GM12878 (cell line): ENCODE results near the gene ATP6V1G3. TPM values are rescaled to one million over a fixed set of nuclear protein-coding genes. Genes with fewer than 3 reads are reported as not detected.

Experiments
- ATAC-seq: fragments of 200-7000 bp; cut with Tn5 transposase; 3 replicates; pipeline ENCODE4 v1.9.1; 2020; ENCODE audit warnings: mild to moderate bottlenecking, moderate library complexity
- BruUV-seq: library from RNA; stranded (reverse); fragments of 400-500 nt; replicated peaks from 2 replicates; lab custom pipeline; 2021; lab: Mats Ljungman, UMichigan
- CTCF ChIA-PET: fragments of 300-600 bp; sonication (Branson Sonifier 250); formaldehyde crosslinking; extraction: SDS; loops from one replicate; lab custom pipeline; 2021; ENCODE audit warnings: inconsistent platforms; lab: Yijun Ruan, JAX
- POLR2A ChIA-PET: fragments of 350-600 bp; formaldehyde crosslinking; extraction: SDS; loops from one replicate; lab custom pipeline; 2021; ENCODE audit warnings: inconsistent platforms; lab: Charles Lee
- RAD21 ChIA-PET: fragments of 300-600 bp; sonication (Branson Sonifier 250); formaldehyde crosslinking; loops from one replicate; lab custom pipeline; 2023; ENCODE audit warnings: antibody characterized with exemption; ENCODE audit not compliant: unreplicated experiment; lab: Charles Lee
- SMC1A ChIA-PET: fragments of 300-600 bp; sonication (Branson Sonifier 250); formaldehyde crosslinking; loops from one replicate; lab custom pipeline; 2023; ENCODE audit not compliant: unreplicated experiment, uncharacterized antibody; lab: Charles Lee
- DNase-seq: peaks from one replicate; pipeline ENCODE4 v3.0.0-alpha.2; 2011; ENCODE audit warnings: low read depth, low spot score
- FAIRE-seq: peaks from 3 replicates; lab custom pipeline; 2011; peaks lifted over from hg19 to GRCh38; lab: Jason Lieb, UNC
- H2AFZ ChIP-seq: 2 replicates; pipeline ENCODE4 v1.6.0; 2011; ENCODE audit warnings: low read depth, low read length, control low read depth; ENCODE audit not compliant: control insufficient read depth
- H3K27ac ChIP-seq: 2 replicates; pipeline ENCODE4 v1.5.1; 2011; ENCODE audit warnings: control low read depth; ENCODE audit not compliant: control insufficient read depth, insufficient read depth
- H3K27me3 ChIP-seq, 2 experiments: replicated peaks in 1 of 2; 2 replicates each; pipeline versions ENCODE4 v1.6.0 to v1.6.1; 2011; ENCODE audit warnings: low read length in 1 of 2; ENCODE audit not compliant: control insufficient read depth in 2 of 2, insufficient read depth in 2 of 2
- H3K36me3 ChIP-seq, 2 experiments: 2 replicates each; pipeline ENCODE4 v1.5.1; 2011; ENCODE audit warnings: low read length in 1 of 2; ENCODE audit not compliant: control insufficient read depth in 2 of 2, insufficient read depth in 2 of 2
- H3K4me1 ChIP-seq: 2 replicates; pipeline ENCODE4 v1.6.1; 2011; ENCODE audit warnings: mild to moderate bottlenecking, low read length, moderate library complexity, mixed read lengths; ENCODE audit not compliant: control insufficient read depth, insufficient read depth
- H3K4me2 ChIP-seq: 2 replicates; pipeline ENCODE4 v1.6.0; 2011; ENCODE audit warnings: control low read depth; ENCODE audit not compliant: control insufficient read depth, insufficient read depth
- H3K4me3 ChIP-seq: fragments of 200-600 bp; sonication (generic); 2 replicates; pipeline ENCODE4 v1.5.1; 2016
- H3K79me2 ChIP-seq: 2 replicates; pipeline ENCODE4 v1.6.0; 2011; ENCODE audit warnings: low read length; ENCODE audit not compliant: control insufficient read depth, insufficient read depth
- H3K9ac ChIP-seq: 2 replicates; pipeline ENCODE4 v1.8.0; 2011; ENCODE audit warnings: low read length, control low read depth, mixed read lengths; ENCODE audit not compliant: control insufficient read depth, insufficient read depth
- H3K9me3 ChIP-seq: replicated peaks from 3 replicates; pipeline ENCODE4 v1.5.1; 2011; ENCODE audit warnings: mild to moderate bottlenecking, low read length; ENCODE audit not compliant: control insufficient read depth, insufficient read depth
- H4K20me1 ChIP-seq: 2 replicates; pipeline ENCODE4 v1.6.0; 2011; ENCODE audit not compliant: control insufficient read depth, insufficient read depth
- CBX3 ChIP-seq: fragments of 200-600 bp; sonication (generic); IDR thresholded peaks from 2 replicates; pipeline ENCODE4 v1.6.1; 2016; ENCODE audit warnings: low read depth, borderline replicate concordance
- ETV6 ChIP-seq, 2 experiments: fragments of 450-650 bp in 1 of 2; IDR thresholded peaks in 1 of 2; conservative IDR thresholded peaks in 1 of 2; 2 replicates each; pipeline ENCODE4 v1.6.1; 2014; ENCODE audit warnings: antibody characterized with exemption in 1 of 2, borderline replicate concordance in 1 of 2, low read depth in 1 of 2, mild to moderate bottlenecking in 1 of 2, moderate library complexity in 1 of 2
- IRF4 ChIP-seq: IDR thresholded peaks from 2 replicates; pipeline ENCODE4 v1.6.1; 2011; ENCODE audit warnings: low read depth, low read length
- WGBS: methylation state at CpG from one replicate; pipeline ENCODE4 v1.1.6; 2016; ENCODE audit warnings: low lambda C conversion rate; ENCODE audit not compliant: insufficient replicate concordance, insufficient coverage; ENCODE audit errors: missing lambda C conversion rate; 5-methylcytosine and 5-hydroxymethylcytosine counted together
- in situ Hi-C: fragments of 300-500 bp; cut with MboI; formaldehyde crosslinking; loops from 9 replicates; pipeline ENCODE4 v1.14.3; 2018; ENCODE audit warnings: mixed read lengths
- intact Hi-C: fragments of 100-400 bp; cut with micrococcal nuclease; formaldehyde crosslinking; loops from one replicate; pipeline ENCODE4 v1.14.2; 2022; ENCODE audit not compliant: unreplicated experiment
- polyA plus RNA-seq, 11 experiments: library from polyadenylated mRNA; depleted of rRNA in 4 of 11; unstranded in 6 of 11; stranded (reverse) in 5 of 11; fragments of >200 nt; fragmentation: Nextera tagmentation in 4 of 11; fragmentation: Illumina TruSeq in 1 of 11; extraction: Ambion mirVana in 4 of 11; extraction: Trizol in 1 of 11; gene quantifications; 1 replicate in 1 of 11; 2 replicates in 10 of 11; pipeline versions ENCODE4 v1.2.1 to v1.2.3, GENCODE V29; 2011 to 2016; ENCODE audit warnings: inconsistent platforms in 2 of 11, missing spikeins in 2 of 11, low read depth in 1 of 11
- total RNA-seq, 4 experiments: library from RNA; depleted of rRNA in 3 of 4; stranded (reverse); fragments of >200 nt in 3 of 4; fragmentation: Illumina TruSeq in 1 of 4; extraction: Trizol in 1 of 4; gene quantifications; 2 replicates each; pipeline versions ENCODE4 v1.2.1 to v1.2.3, GENCODE V29; 2013 to 2021
- TF ChIP-seq, protein P1 (sequence below): fragments of 450-650 bp; IDR thresholded peaks from 2 replicates; pipeline ENCODE4 v1.6.1; 2017; ENCODE audit warnings: mild to moderate bottlenecking

Gene ATP6V1G3
- total and polyA plus RNA-seq, 10 of the 15 experiments (the other 5 are each of a cell fraction or from before 2014, with no cell fraction given) = 0.22 TPM; not detected in 9

DNA sequence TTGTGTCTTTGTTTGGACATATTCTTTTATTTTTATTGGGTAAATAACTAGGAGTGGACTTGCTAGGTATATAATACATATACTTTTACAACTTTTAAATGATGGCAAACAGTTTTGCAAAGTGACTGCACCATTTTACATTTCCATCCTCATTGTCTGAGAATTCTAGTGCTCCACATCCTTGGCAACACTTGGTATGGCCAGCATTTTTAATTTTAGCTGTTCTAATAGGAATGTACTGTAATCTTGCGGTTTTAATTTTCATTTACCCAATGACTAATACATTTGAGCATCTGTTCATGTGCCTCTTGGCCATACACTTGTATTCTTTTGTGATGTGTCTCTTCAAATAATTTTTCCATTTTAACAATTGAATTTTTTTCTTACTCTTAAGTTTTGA is 37.0 kb upstream of the ATP6V1G3 start:
- H3K79me2 ChIP-seq = no peaks in the 10 kb centered on the region
- CTCF ChIA-PET = interaction anchor here (1.0 to 1.3 kb wide), 2 partner anchors 29 to 43 kb away, joined by 3 to 7 read pairs; no protein-coding TSS in a partner anchor
- SMC1A ChIA-PET = interaction anchor here (1.0 to 3.0 kb wide), 6 partner anchors 10 to 43 kb away, joined by 3 to 17 read pairs (median 4); no protein-coding TSS in a partner anchor
- H3K4me3 ChIP-seq = no peak overlapping the region
- no peaks in the 10 kb centered on the region for H4K20me1 ChIP-seq
- H3K27ac ChIP-seq = no peak overlapping the region
- H3K9me3 ChIP-seq = no peaks in the 10 kb centered on the region
- no peaks in the 10 kb centered on the region for H3K27me3 ChIP-seq
- 94% methylated on average over 1 of the region's 1 CpG for WGBS
- RAD21 ChIA-PET = no interaction called here
- TF ChIP-seq, protein P1, sequence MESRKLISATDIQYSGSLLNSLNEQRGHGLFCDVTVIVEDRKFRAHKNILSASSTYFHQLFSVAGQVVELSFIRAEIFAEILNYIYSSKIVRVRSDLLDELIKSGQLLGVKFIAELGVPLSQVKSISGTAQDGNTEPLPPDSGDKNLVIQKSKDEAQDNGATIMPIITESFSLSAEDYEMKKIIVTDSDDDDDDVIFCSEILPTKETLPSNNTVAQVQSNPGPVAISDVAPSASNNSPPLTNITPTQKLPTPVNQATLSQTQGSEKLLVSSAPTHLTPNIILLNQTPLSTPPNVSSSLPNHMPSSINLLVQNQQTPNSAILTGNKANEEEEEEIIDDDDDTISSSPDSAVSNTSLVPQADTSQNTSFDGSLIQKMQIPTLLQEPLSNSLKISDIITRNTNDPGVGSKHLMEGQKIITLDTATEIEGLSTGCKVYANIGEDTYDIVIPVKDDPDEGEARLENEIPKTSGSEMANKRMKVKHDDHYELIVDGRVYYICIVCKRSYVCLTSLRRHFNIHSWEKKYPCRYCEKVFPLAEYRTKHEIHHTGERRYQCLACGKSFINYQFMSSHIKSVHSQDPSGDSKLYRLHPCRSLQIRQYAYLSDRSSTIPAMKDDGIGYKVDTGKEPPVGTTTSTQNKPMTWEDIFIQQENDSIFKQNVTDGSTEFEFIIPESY = no peak
- TF ChIP-seq IRF4 (no peak), ETV6 (conservative IDR thresholded peaks at IDR 0.05 in 1 of 2, IDR thresholded peaks at IDR 0.05 in 1 of 2; ENCODE audit: borderline replicate concordance in 1 of 2, low read depth in 1 of 2) (no peak), CBX3 (no peak)
- TF ChIP-seq, all 136 proteins: peak for 0
- POLR2A ChIA-PET = interaction anchor here (1.6 kb wide), 1 partner anchor 70 kb away, joined by 3 read pairs; no protein-coding TSS in a partner anchor
- intact Hi-C loops = no loop called here
- no peaks in the 10 kb centered on the region for H3K36me3 ChIP-seq
- in situ Hi-C loops = no loop called here
- no peak for FAIRE-seq
- DNase-seq = no peak
- BruUV-seq = no TSS peak
- H2AFZ ChIP-seq = no peak overlapping the region
- no peak overlapping the region for H3K9ac ChIP-seq
- ATAC-seq = no peak
- peaks cover 12% of the 10 kb centered on the region for H3K4me1 ChIP-seq
- no peak overlapping the region for H3K4me2 ChIP-seq
